Osteoblast (primary cell): Measurements from ENCODE around the gene CDYL. TPM values are rescaled to one million over a fixed set of nuclear protein-coding genes. Genes with fewer than 3 reads are reported as not detected.
A peak's percentile ranks its signal among the peaks of the same experiment; 100 is the strongest.

Experiments
- DNase-seq: peaks from one replicate; pipeline ENCODE4 v3.0.0; 2011; ENCODE audit warnings: low spot score, mixed read lengths; ENCODE audit not compliant: insufficient read length; ENCODE audit errors: missing footprints
- H2AFZ ChIP-seq: 2 replicates; pipeline ENCODE4 v1.6.0; 2011; ENCODE audit warnings: mild to moderate bottlenecking, low read length
- H3K27ac ChIP-seq: 2 replicates; pipeline ENCODE4 v1.5.1; 2011; ENCODE audit warnings: mild to moderate bottlenecking, low read depth, low read length, moderate library complexity
- H3K27me3 ChIP-seq: 2 replicates; pipeline ENCODE4 v1.6.0; 2012; ENCODE audit warnings: mild to moderate bottlenecking, control low read depth, inconsistent platforms, low read length, moderate library complexity; ENCODE audit not compliant: insufficient read depth
- H3K36me3 ChIP-seq: 2 replicates; pipeline ENCODE4 v1.5.1; 2011; ENCODE audit warnings: mild to moderate bottlenecking, low read length, control low read depth, moderate library complexity; ENCODE audit not compliant: insufficient read depth
- H3K4me1 ChIP-seq: 2 replicates; pipeline ENCODE4 v1.5.1; 2011; ENCODE audit warnings: mild to moderate bottlenecking, low read length, control low read depth, moderate library complexity; ENCODE audit not compliant: insufficient read depth
- H3K4me2 ChIP-seq: 2 replicates; pipeline ENCODE4 v1.6.0; 2011; ENCODE audit warnings: mild to moderate bottlenecking, low read length; ENCODE audit not compliant: insufficient read depth
- H3K4me3 ChIP-seq: fragments of 200-600 bp; sonication (generic); 3 replicates; pipeline ENCODE4 v1.5.1; 2012; ENCODE audit warnings: mild to moderate bottlenecking, low read length, inconsistent platforms; ENCODE audit not compliant: insufficient read depth
- H3K79me2 ChIP-seq: 2 replicates; pipeline ENCODE4 v1.6.0; 2012; ENCODE audit warnings: mild to moderate bottlenecking, low read length, control low read depth, inconsistent platforms; ENCODE audit not compliant: insufficient read depth
- H3K9me3 ChIP-seq: 2 replicates; pipeline ENCODE4 v1.5.1; 2011; ENCODE audit warnings: low read depth, low read length, control low read depth
- H4K20me1 ChIP-seq: 2 replicates; pipeline ENCODE4 v1.6.0; 2012; ENCODE audit warnings: mild to moderate bottlenecking, low read length, control low read depth; ENCODE audit not compliant: insufficient read depth
- CTCF ChIP-seq: IDR thresholded peaks from 2 replicates; pipeline ENCODE4 v1.5.1; 2011; ENCODE audit warnings: mild to moderate bottlenecking, low read depth, low read length, moderate library complexity; ENCODE audit errors: extremely low read depth
- total RNA-seq: library from RNA; depleted of rRNA; stranded (reverse); fragments of >200 nt; gene quantifications from 2 replicates; pipeline ENCODE4 v1.2.3, GENCODE V29; 2012

Gene CDYL
- total RNA-seq, 1 donor, result 106 TPM

- Histone ChIP-seq H3K9me3 (no peaks in the 10 kb centered on the region), H3K4me2 (no peak overlapping the region), H3K4me3 (no peak overlapping the region), H3K27ac (no peak overlapping the region), H2AFZ (no peak overlapping the region), H4K20me1 (peaks cover 28% of the 10 kb centered on the region), H3K36me3 (no peaks in the 10 kb centered on the region), H3K4me1 (peaks cover 8% of the 10 kb centered on the region), H3K27me3 (no peaks in the 10 kb centered on the region), H3K79me2 (peaks cover 81% of the 10 kb centered on the region)
- DNase-seq, result no peak
- TF ChIP-seq CTCF, result no peak
Measured at GRCh38 chr6:4780360-4780812, 4.2 kb downstream of the CDYL start.

GRCh38 chr6:4781426-4781825 lies 5.2 kb downstream of the CDYL start:
- H3K9me3 ChIP-seq, result no peaks in the 10 kb centered on the region
- peaks cover 91% of the 10 kb centered on the region for H3K79me2 ChIP-seq
- H3K27me3 ChIP-seq, result no peaks in the 10 kb centered on the region
- no peak overlapping the region for H3K27ac ChIP-seq
- no peak for DNase-seq
- TF ChIP-seq CTCF, result no peak
- no peaks in the 10 kb centered on the region for H3K36me3 ChIP-seq
- peaks cover 8% of the 10 kb centered on the region for H3K4me1 ChIP-seq
- H3K4me2 ChIP-seq, result no peak overlapping the region
- H3K4me3 ChIP-seq, result no peak overlapping the region
- H2AFZ ChIP-seq, result no peak overlapping the region
- peaks cover 32% of the 10 kb centered on the region for H4K20me1 ChIP-seq

- Histone ChIP-seq H3K4me3 (no peak overlapping the region), H3K27ac (no peak overlapping the region), H3K27me3 (no peaks in the 10 kb centered on the region), H3K4me1 (peaks cover 8% of the 10 kb centered on the region), H2AFZ (no peak overlapping the region), H3K4me2 (no peak overlapping the region), H4K20me1 (peaks cover 38% of the 10 kb centered on the region), H3K9me3 (no peaks in the 10 kb centered on the region), H3K36me3 (no peaks in the 10 kb centered on the region), H3K79me2 (peaks cover 97% of the 10 kb centered on the region)
- no peak for TF ChIP-seq CTCF
- no peak for DNase-seq
Measured at GRCh38 chr6:4781967-4782575, 5.9 kb downstream of the CDYL start.

GRCh38 chr6:4786996-4787395 lies 10.8 kb downstream of the CDYL start:
- peak; percentile 44 for DNase-seq
- H3K4me2 ChIP-seq, result no peak overlapping the region
- no peaks in the 10 kb centered on the region for H3K9me3 ChIP-seq
- no peak overlapping the region for H3K27ac ChIP-seq
- peaks cover 94% of the 10 kb centered on the region for H3K79me2 ChIP-seq
- no peak for TF ChIP-seq CTCF
- H2AFZ ChIP-seq, result no peak overlapping the region
- no peaks in the 10 kb centered on the region for H3K4me1 ChIP-seq
- no peaks in the 10 kb centered on the region for H3K27me3 ChIP-seq
- no peak overlapping the region for H3K4me3 ChIP-seq
- H4K20me1 ChIP-seq, result peaks cover 45% of the 10 kb centered on the region
- no peaks in the 10 kb centered on the region for H3K36me3 ChIP-seq
